Measurements from ENCODE around the gene TRIM29.

Gene TRIM29

GRCh38 chr11:120135838-120136237, 2.1 kb downstream of the TRIM29 start:
- Histone ChIP-seq H3K9ac (ENCODE audit: low read length) (no peak overlapping the region), H2BK12ac (ENCODE audit: low read length in 2 of 2) (no peak overlapping the region), H3K4me3 (ENCODE audit: insufficient read depth in 1 of 2, low read depth in 1 of 2, low read length in 2 of 2) (no peak overlapping the region), H2BK120ac (ENCODE audit: low read depth, low read length) (no peak overlapping the region), H3K4me1 (ENCODE audit: control insufficient read depth, insufficient read depth, low read depth, low read length) (no peaks in the 10 kb centered on the region), H3K36me3 (ENCODE audit: control insufficient read depth in 1 of 2, insufficient read depth in 2 of 2, low read depth in 1 of 2, low read length in 2 of 2) (no peaks in the 10 kb centered on the region), H3K27me3 (ENCODE audit: control insufficient read depth in 1 of 2, insufficient read depth in 1 of 2, low read length in 2 of 2) (peaks cover 36 to 64% of the 10 kb centered on the region in 2 experiments), H2BK15ac (ENCODE audit: low read depth, poor library complexity, severe bottlenecking) (no peak overlapping the region), H3K27ac (ENCODE audit: low read length, poor library complexity, severe bottlenecking) (no peak overlapping the region), H4K8ac (ENCODE audit: low read length) (no peak overlapping the region), H3K14ac (ENCODE audit: low read length in 2 of 2) (no peak overlapping the region), H3K23ac (ENCODE audit: low read length in 2 of 2) (no peak overlapping the region), H3K18ac (ENCODE audit: low read depth in 1 of 2, low read length in 2 of 2) (no peak overlapping the region), H2AK5ac (ENCODE audit: low read length, severe bottlenecking) (no peak overlapping the region), H3K4me2 (ENCODE audit: low read length, poor library complexity, severe bottlenecking) (no peak overlapping the region), H3K4ac (ENCODE audit: low read depth in 1 of 2, low read length in 2 of 2) (no peak overlapping the region), H2AFZ (ENCODE audit: low read depth, low read length) (no peak overlapping the region), H3K79me1 (replicated peaks; ENCODE audit: low read length, poor library complexity, severe bottlenecking) (no peaks in the 10 kb centered on the region), H2BK5ac (ENCODE audit: low read depth, low read length, poor library complexity, severe bottlenecking) (no peak overlapping the region), H4K91ac (ENCODE audit: low read length) (no peak overlapping the region), H3K9me3 (ENCODE audit: control insufficient read depth, low read length) (no peaks in the 10 kb centered on the region)
- DNase-seq, result no peak
- 88% methylated on average over 1 of the region's 2 CpGs for WGBS

- 81% methylated on average over 5 of the region's 5 CpGs for WGBS
Observed at GRCh38 chr11:120134931-120135228, 3.0 kb downstream of the TRIM29 start.

GRCh38 chr11:120134106-120134930, 3.6 kb downstream of the TRIM29 start:
- Histone ChIP-seq H3K36me3 (ENCODE audit: control insufficient read depth in 1 of 2, insufficient read depth in 2 of 2, low read depth in 1 of 2, low read length in 2 of 2) (no peaks in the 10 kb centered on the region), H3K27ac (ENCODE audit: low read length, poor library complexity, severe bottlenecking) (no peak overlapping the region), H3K23ac (ENCODE audit: low read length in 2 of 2) (no peak overlapping the region), H2BK120ac (ENCODE audit: low read depth, low read length) (no peak overlapping the region), H2BK5ac (ENCODE audit: low read depth, low read length, poor library complexity, severe bottlenecking) (no peak overlapping the region), H3K4me2 (ENCODE audit: low read length, poor library complexity, severe bottlenecking) (no peak overlapping the region), H2AFZ (ENCODE audit: low read depth, low read length) (no peak overlapping the region), H3K79me1 (replicated peaks; ENCODE audit: low read length, poor library complexity, severe bottlenecking) (no peaks in the 10 kb centered on the region), H3K4me3 (ENCODE audit: insufficient read depth in 1 of 2, low read depth in 1 of 2, low read length in 2 of 2) (no peak overlapping the region), H3K4me1 (ENCODE audit: control insufficient read depth, insufficient read depth, low read depth, low read length) (no peaks in the 10 kb centered on the region), H4K91ac (ENCODE audit: low read length) (no peak overlapping the region), H3K9me3 (ENCODE audit: control insufficient read depth, low read length) (no peaks in the 10 kb centered on the region), H3K9ac (ENCODE audit: low read length) (no peak overlapping the region), H3K18ac (ENCODE audit: low read depth in 1 of 2, low read length in 2 of 2) (no peak overlapping the region), H2AK5ac (ENCODE audit: low read length, severe bottlenecking) (no peak overlapping the region), H4K8ac (ENCODE audit: low read length) (peak overlapping the region; percentile 13), H3K27me3 (ENCODE audit: control insufficient read depth in 1 of 2, insufficient read depth in 1 of 2, low read length in 2 of 2) (peaks cover 41 to 57% of the 10 kb centered on the region in 2 experiments), H3K14ac (ENCODE audit: low read length in 2 of 2) (no peak overlapping the region), H2BK15ac (ENCODE audit: low read depth, poor library complexity, severe bottlenecking) (no peak overlapping the region), H3K4ac (ENCODE audit: low read depth in 1 of 2, low read length in 2 of 2) (no peak overlapping the region), H2BK12ac (ENCODE audit: low read length in 2 of 2) (no peak overlapping the region)
- DNase-seq, result no peak
- WGBS, result 86% methylated on average over 14 of the region's 14 CpGs

More at GRCh38 chr11:120134931-120135228, 3.0 kb downstream of the TRIM29 start:
- no peak overlapping the region for H2BK12ac ChIP-seq (ENCODE audit: low read length in 2 of 2)
- H2BK15ac ChIP-seq (ENCODE audit: low read depth, poor library complexity, severe bottlenecking), result no peak overlapping the region
- H3K27me3 ChIP-seq (ENCODE audit: control insufficient read depth in 1 of 2, insufficient read depth in 1 of 2, low read length in 2 of 2), result peaks cover 40 to 58% of the 10 kb centered on the region in 2 experiments
- H3K4me2 ChIP-seq (ENCODE audit: low read length, poor library complexity, severe bottlenecking), result no peak overlapping the region
- no peaks in the 10 kb centered on the region for H3K9me3 ChIP-seq (ENCODE audit: control insufficient read depth, low read length)
- no peak overlapping the region for H3K4me3 ChIP-seq (ENCODE audit: insufficient read depth in 1 of 2, low read depth in 1 of 2, low read length in 2 of 2)
- H3K23ac ChIP-seq (ENCODE audit: low read length in 2 of 2), result no peak overlapping the region
- no peak overlapping the region for H2AFZ ChIP-seq (ENCODE audit: low read depth, low read length)
- H3K36me3 ChIP-seq (ENCODE audit: control insufficient read depth in 1 of 2, insufficient read depth in 2 of 2, low read depth in 1 of 2, low read length in 2 of 2), result no peaks in the 10 kb centered on the region
- H3K18ac ChIP-seq (ENCODE audit: low read depth in 1 of 2, low read length in 2 of 2), result no peak overlapping the region
- H2AK5ac ChIP-seq (ENCODE audit: low read length, severe bottlenecking), result no peak overlapping the region
- no peak overlapping the region for H3K4ac ChIP-seq (ENCODE audit: low read depth in 1 of 2, low read length in 2 of 2)
- H3K4me1 ChIP-seq (ENCODE audit: control insufficient read depth, insufficient read depth, low read depth, low read length), result no peaks in the 10 kb centered on the region
- no peak overlapping the region for H4K91ac ChIP-seq (ENCODE audit: low read length)
- no peak overlapping the region for H2BK120ac ChIP-seq (ENCODE audit: low read depth, low read length)
- H3K79me1 ChIP-seq (replicated peaks; ENCODE audit: low read length, poor library complexity, severe bottlenecking), result no peaks in the 10 kb centered on the region
- no peak overlapping the region for H3K27ac ChIP-seq (ENCODE audit: low read length, poor library complexity, severe bottlenecking)
- no peak overlapping the region for H2BK5ac ChIP-seq (ENCODE audit: low read depth, low read length, poor library complexity, severe bottlenecking)
- no peak overlapping the region for H3K14ac ChIP-seq (ENCODE audit: low read length in 2 of 2)
- no peak overlapping the region for H3K9ac ChIP-seq (ENCODE audit: low read length)
- DNase-seq, result no peak
- H4K8ac ChIP-seq (ENCODE audit: low read length), result peak overlapping the region; percentile 13

- no peak overlapping the region for H3K27ac ChIP-seq (ENCODE audit: low read length, poor library complexity, severe bottlenecking)
- no peak overlapping the region for H2AK5ac ChIP-seq (ENCODE audit: low read length, severe bottlenecking)
- H3K23ac ChIP-seq (ENCODE audit: low read length in 2 of 2), result no peak overlapping the region
- no peak overlapping the region for H2BK120ac ChIP-seq (ENCODE audit: low read depth, low read length)
- H3K27me3 ChIP-seq (ENCODE audit: control insufficient read depth in 1 of 2, insufficient read depth in 1 of 2, low read length in 2 of 2), result peaks cover 49 to 50% of the 10 kb centered on the region in 2 experiments
- peak overlapping the region in 1 of 2 experiments; percentile 11 for H3K14ac ChIP-seq (ENCODE audit: low read length in 2 of 2)
- no peaks in the 10 kb centered on the region for H3K79me1 ChIP-seq (replicated peaks; ENCODE audit: low read length, poor library complexity, severe bottlenecking)
- H3K18ac ChIP-seq (ENCODE audit: low read depth in 1 of 2, low read length in 2 of 2), result no peak overlapping the region
- H4K91ac ChIP-seq (ENCODE audit: low read length), result no peak overlapping the region
- H2BK5ac ChIP-seq (ENCODE audit: low read depth, low read length, poor library complexity, severe bottlenecking), result no peak overlapping the region
- WGBS, result 77% methylated on average over 10 of the region's 11 CpGs
- no peak overlapping the region for H2BK12ac ChIP-seq (ENCODE audit: low read length in 2 of 2)
- H3K9ac ChIP-seq (ENCODE audit: low read length), result no peak overlapping the region
- H3K9me3 ChIP-seq (ENCODE audit: control insufficient read depth, low read length), result no peaks in the 10 kb centered on the region
- H3K4me3 ChIP-seq (ENCODE audit: insufficient read depth in 1 of 2, low read depth in 1 of 2, low read length in 2 of 2), result no peak overlapping the region
- DNase-seq, result no peak
- H2AFZ ChIP-seq (ENCODE audit: low read depth, low read length), result no peak overlapping the region
- no peak overlapping the region for H3K4me2 ChIP-seq (ENCODE audit: low read length, poor library complexity, severe bottlenecking)
- H2BK15ac ChIP-seq (ENCODE audit: low read depth, poor library complexity, severe bottlenecking), result no peak overlapping the region
- H3K4me1 ChIP-seq (ENCODE audit: control insufficient read depth, insufficient read depth, low read depth, low read length), result no peaks in the 10 kb centered on the region
- H4K8ac ChIP-seq (ENCODE audit: low read length), result no peak overlapping the region
- H3K4ac ChIP-seq (ENCODE audit: low read depth in 1 of 2, low read length in 2 of 2), result no peak overlapping the region
- no peaks in the 10 kb centered on the region for H3K36me3 ChIP-seq (ENCODE audit: control insufficient read depth in 1 of 2, insufficient read depth in 2 of 2, low read depth in 1 of 2, low read length in 2 of 2)
Observed at GRCh38 chr11:120133216-120134105, 4.5 kb downstream of the TRIM29 start.
